K562 (cell line): ENCODE data around the gene LINC00632. TPM values are rescaled to one million over a fixed set of nuclear protein-coding genes. Genes with fewer than 3 reads are reported as not detected.

ENCODE experiments used
- ATAC-seq: fragments of 200-7000 bp; cut with Tn5 transposase; 3 replicates; pipeline ENCODE4 v1.9.1; 2020; ENCODE audit warnings: moderate library complexity
- BruUV-seq: library from RNA; stranded (reverse); fragments of 400-500 nt; replicated peaks from 2 replicates; lab custom pipeline; 2021; lab: Mats Ljungman, UMichigan
- CTCF ChIA-PET: fragments of 300-600 bp; formaldehyde crosslinking; extraction: SDS; loops from one replicate; lab custom pipeline; 2021; ENCODE audit warnings: low intra/inter-chr PET ratio; lab: Yijun Ruan, JAX
- POLR2A ChIA-PET: fragments of 300-600, 350-650 bp; sonication (Branson Sonifier 250); formaldehyde crosslinking; extraction: SDS; loops from one replicate; lab custom pipeline; 2021; ENCODE audit warnings: antibody characterized with exemption, inconsistent platforms; lab: Yijun Ruan, JAX
- DNase-seq, 4 experiments: peaks; one replicate each; pipeline versions ENCODE4 v3.0.0 to v3.0.0-alpha.2; 2011 to 2018; ENCODE audit warnings: low spot score in 3 of 4, mixed read lengths in 3 of 4; ENCODE audit errors: extremely low read depth in 1 of 4
- FAIRE-seq: peaks from 2 replicates; lab custom pipeline; 2011; peaks lifted over from hg19 to GRCh38; lab: Jason Lieb, UNC
- H2AFZ ChIP-seq: 2 replicates; pipeline ENCODE4 v1.6.0; 2011; ENCODE audit warnings: low read depth, low read length, control low read depth, inconsistent platforms
- H3K27ac ChIP-seq: fragments of 200-600 bp; 3 replicates; pipeline ENCODE4 v1.8.0; 2011; ENCODE audit warnings: low read depth, mild to moderate bottlenecking, control low read depth, inconsistent platforms, low read length, moderate library complexity, mixed read lengths; ENCODE audit errors: extremely low read depth
- H3K27me3 ChIP-seq, 2 experiments: fragments of 300-600 bp in 1 of 2; 2 replicates in 1 of 2; 3 replicates in 1 of 2; pipeline versions ENCODE4 v1.6.0 to v1.8.0; 2011; ENCODE audit warnings: inconsistent platforms in 2 of 2, low read length in 2 of 2, mild to moderate bottlenecking in 1 of 2, mixed read lengths in 1 of 2, moderate library complexity in 1 of 2; ENCODE audit not compliant: control insufficient read depth in 2 of 2, insufficient read depth in 2 of 2
- H3K36me3 ChIP-seq: fragments of 300-600 bp; 3 replicates; pipeline ENCODE4 v1.8.0; 2011; ENCODE audit warnings: mild to moderate bottlenecking, low read length, inconsistent platforms; ENCODE audit not compliant: control insufficient read depth, insufficient read depth
- H3K4me1 ChIP-seq, 2 experiments: fragments of 200-600 bp in 1 of 2; replicated peaks in 1 of 2; 2 replicates in 1 of 2; 3 replicates in 1 of 2; pipeline versions ENCODE4 v1.5.1 to v1.8.0; 2011; ENCODE audit warnings: inconsistent platforms in 2 of 2, low read length in 2 of 2, mild to moderate bottlenecking in 1 of 2, mixed read lengths in 1 of 2, moderate library complexity in 1 of 2; ENCODE audit not compliant: control insufficient read depth in 2 of 2, insufficient read depth in 2 of 2
- H3K4me2 ChIP-seq: 2 replicates; pipeline ENCODE4 v1.6.1; 2011; ENCODE audit warnings: low read length, control low read depth, inconsistent platforms, mixed read lengths; ENCODE audit not compliant: insufficient read depth
- H3K4me3 ChIP-seq: fragments of 200-600 bp; sonication (generic), shearing (Covaris generic); 2 replicates; pipeline ENCODE4 v1.5.1; 2016; ENCODE audit warnings: control low read depth, inconsistent platforms
- H3K79me2 ChIP-seq: fragments of 200-600 bp; 3 replicates; pipeline ENCODE4 v1.8.0; 2011; ENCODE audit warnings: low read length, inconsistent platforms; ENCODE audit not compliant: control insufficient read depth, insufficient read depth
- H3K9ac ChIP-seq, 2 experiments: 2 replicates each; pipeline versions ENCODE4 v1.6.0 to v1.6.1; 2011; ENCODE audit warnings: low read depth in 2 of 2, low read length in 2 of 2, control low read depth in 1 of 2, inconsistent platforms in 1 of 2, mild to moderate bottlenecking in 1 of 2, mixed read lengths in 1 of 2; ENCODE audit not compliant: insufficient read depth in 1 of 2
- H3K9me1 ChIP-seq: one replicate; pipeline ENCODE4 v1.6.0; 2011; ENCODE audit warnings: inconsistent platforms, mild to moderate bottlenecking, low read length, moderate library complexity; ENCODE audit not compliant: control insufficient read depth, insufficient read depth
- H3K9me3 ChIP-seq: replicated peaks from 2 replicates; pipeline ENCODE4 v1.5.1; 2011; ENCODE audit warnings: low read depth, low read length, inconsistent platforms; ENCODE audit not compliant: control insufficient read depth, insufficient read depth
- H4K20me1 ChIP-seq: replicated peaks from 2 replicates; pipeline ENCODE4 v1.6.1; 2011; ENCODE audit warnings: low read length, inconsistent platforms, mixed read lengths; ENCODE audit not compliant: control insufficient read depth, insufficient read depth
- ELF2 ChIP-seq: fragments of 250-450 bp; sonication (Bioruptor Pico); IDR thresholded peaks from 2 replicates; pipeline ENCODE4 v1.5.0; 2021; ENCODE audit warnings: mild to moderate bottlenecking
- POLR3G ChIP-seq: IDR thresholded peaks from 2 replicates; pipeline ENCODE4 v1.6.1; 2011; ENCODE audit not compliant: insufficient read length, insufficient replicate concordance; ENCODE audit errors: extremely low read depth
- RAD21 ChIP-seq, 2 experiments: fragments of 250-450 bp in 1 of 2; fragments of 450-650 bp in 1 of 2; sonication (Bioruptor Pico) in 1 of 2; formaldehyde crosslinking in 1 of 2; IDR thresholded peaks in 1 of 2; conservative IDR thresholded peaks in 1 of 2; 2 replicates each; pipeline versions ENCODE4 v1.4.0 to v1.8.0; 2020 to 2022; ENCODE audit warnings: mild to moderate bottlenecking in 2 of 2, moderate library complexity in 1 of 2
- WGBS: fragments of 100-300 bp; shearing (Covaris generic); methylation state at CpG from one replicate; pipeline ENCODE4 v1.1.6; 2016; ENCODE audit warnings: low coverage, mixed read lengths; ENCODE audit not compliant: insufficient coverage; ENCODE audit errors: missing lambda C conversion rate; 5-methylcytosine and 5-hydroxymethylcytosine counted together
- in situ Hi-C: fragments of 300-500 bp; cut with MboI; formaldehyde crosslinking; loops from 4 replicates; pipeline ENCODE4 v1.15.0; 2018; ENCODE audit warnings: inconsistent platforms, mixed read lengths
- intact Hi-C: fragments of 100-400 bp; cut with micrococcal nuclease; formaldehyde crosslinking; loops from 2 replicates; pipeline ENCODE4 v1.14.2; 2022
- polyA plus RNA-seq, 8 experiments: library from polyadenylated mRNA; depleted of rRNA in 4 of 8; stranded (reverse) in 5 of 8; unstranded in 3 of 8; fragments of >200 nt; fragmentation: Nextera tagmentation in 2 of 8; fragmentation: Illumina TruSeq in 1 of 8; extraction: Ambion mirVana in 2 of 8; extraction: Trizol in 1 of 8; gene quantifications; 2 replicates each; pipeline versions ENCODE4 v1.2.1 to v1.2.3, GENCODE V29; 2011 to 2014; ENCODE audit warnings: inconsistent platforms in 1 of 8, missing spikeins in 1 of 8
- total RNA-seq, 7 experiments: library from RNA; depleted of rRNA in 6 of 7; stranded (reverse); fragments of >200 nt in 6 of 7; fragmentation: Illumina TruSeq in 2 of 7; extraction: Trizol in 2 of 7; gene quantifications; 2 replicates each; pipeline versions ENCODE4 v1.2.1 to v1.2.3, GENCODE V29; 2011 to 2021; ENCODE audit warnings: low replicate concordance in 1 of 7
- TF ChIP-seq, protein P1 (sequence below), 3 experiments: IDR thresholded peaks in 2 of 3; conservative IDR thresholded peaks in 1 of 3; 2 replicates each; pipeline ENCODE4 v1.5.1; 2011 to 2012; ENCODE audit warnings: low read length in 3 of 3, mild to moderate bottlenecking in 3 of 3, control low read depth in 2 of 3, improper control_type of control experiment in 1 of 3, inconsistent platforms in 1 of 3, low read depth in 1 of 3, mixed read lengths in 1 of 3, moderate library complexity in 1 of 3; ENCODE audit not compliant: insufficient read depth in 2 of 3

The LINC00632 gene
- total and polyA plus RNA-seq, 9 of the 15 experiments (the other 6 are each of a cell fraction or from before 2014, with no cell fraction given), result 0.06 to 0.20 TPM; not detected in 7

DNA sequence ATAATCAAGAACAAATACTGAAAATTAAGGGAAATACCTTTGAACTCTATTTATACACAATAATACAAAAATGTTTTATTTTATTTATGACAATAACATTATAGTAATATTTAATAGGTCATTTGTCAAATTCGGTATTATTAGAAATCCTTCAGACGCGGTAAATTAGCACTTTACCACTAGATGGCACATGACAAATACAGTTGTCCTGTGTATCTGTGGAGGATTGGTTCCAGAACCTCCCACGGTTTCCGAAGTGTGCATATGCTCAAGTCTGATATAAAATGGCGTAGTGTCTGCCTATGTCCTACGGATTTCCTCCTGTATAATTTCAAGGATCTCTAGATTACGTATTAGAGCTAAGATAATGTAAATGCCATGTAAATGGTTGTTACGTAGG, 8.1 kb upstream of the LINC00632 start:
- peak in 1 of 4 experiments; percentile 10 for DNase-seq
- no TSS peak for BruUV-seq
- H4K20me1 ChIP-seq, result no peaks in the 10 kb centered on the region
- no peak overlapping the region for H3K27ac ChIP-seq
- TF ChIP-seq, protein P1, sequence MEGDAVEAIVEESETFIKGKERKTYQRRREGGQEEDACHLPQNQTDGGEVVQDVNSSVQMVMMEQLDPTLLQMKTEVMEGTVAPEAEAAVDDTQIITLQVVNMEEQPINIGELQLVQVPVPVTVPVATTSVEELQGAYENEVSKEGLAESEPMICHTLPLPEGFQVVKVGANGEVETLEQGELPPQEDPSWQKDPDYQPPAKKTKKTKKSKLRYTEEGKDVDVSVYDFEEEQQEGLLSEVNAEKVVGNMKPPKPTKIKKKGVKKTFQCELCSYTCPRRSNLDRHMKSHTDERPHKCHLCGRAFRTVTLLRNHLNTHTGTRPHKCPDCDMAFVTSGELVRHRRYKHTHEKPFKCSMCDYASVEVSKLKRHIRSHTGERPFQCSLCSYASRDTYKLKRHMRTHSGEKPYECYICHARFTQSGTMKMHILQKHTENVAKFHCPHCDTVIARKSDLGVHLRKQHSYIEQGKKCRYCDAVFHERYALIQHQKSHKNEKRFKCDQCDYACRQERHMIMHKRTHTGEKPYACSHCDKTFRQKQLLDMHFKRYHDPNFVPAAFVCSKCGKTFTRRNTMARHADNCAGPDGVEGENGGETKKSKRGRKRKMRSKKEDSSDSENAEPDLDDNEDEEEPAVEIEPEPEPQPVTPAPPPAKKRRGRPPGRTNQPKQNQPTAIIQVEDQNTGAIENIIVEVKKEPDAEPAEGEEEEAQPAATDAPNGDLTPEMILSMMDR (IDR thresholded peaks at IDR 0.05 in 2 of 3, conservative IDR thresholded peaks at IDR 0.05 in 1 of 3; ENCODE audit: insufficient read depth in 2 of 3, low read depth in 1 of 3, low read length in 3 of 3), result 0 out of 6 replicates have a peak, but pooled peaks of 1 of the 3 experiments have one; percentile 16
- 0 out of 4 replicates have a peak, but pooled peaks have one; percentile 5 to 20 for TF ChIP-seq RAD21 (CRISPR knock-in tag; conservative IDR thresholded peaks at IDR 0.05 in 1 of 2, IDR thresholded peaks at IDR 0.05 in 1 of 2)
- no peak for TF ChIP-seq POLR3G
- TF ChIP-seq ELF2, result no peak
- 2% methylated on average over 9 of the region's 9 CpGs for WGBS
- H3K4me1 ChIP-seq, result no peaks in the 10 kb centered on the region
- H3K36me3 ChIP-seq, result no peaks in the 10 kb centered on the region
- in situ Hi-C loops (no loop called here), intact Hi-C loops (loop anchor here (1.0 kb wide), 1 partner anchor 32 kb away; no protein-coding TSS in a partner anchor)
- no peak overlapping the region for H3K9ac ChIP-seq
- H3K4me3 ChIP-seq, result no peak overlapping the region
- H3K9me3 ChIP-seq, result no peaks in the 10 kb centered on the region
- H3K4me2 ChIP-seq, result no peak overlapping the region
- H2AFZ ChIP-seq, result no peak overlapping the region
- POLR2A ChIA-PET, result no interaction called here
- no peaks in the 10 kb centered on the region for H3K27me3 ChIP-seq
- H3K79me2 ChIP-seq, result no peaks in the 10 kb centered on the region
- H3K9me1 ChIP-seq, result no peaks in the 10 kb centered on the region
- no peak for FAIRE-seq
- no peak for ATAC-seq
- CTCF ChIA-PET, result no interaction called here
